ENCODE results near the gene XKRX.

- TF ChIP-seq HDAC6 (IDR thresholded peaks at IDR 0.05; ENCODE audit: low read depth, low read length) (no peak), RXRA (IDR thresholded peaks at IDR 0.05; ENCODE audit: insufficient read depth, low read depth, low read length) (no peak), SUZ12 (IDR thresholded peaks at IDR 0.05; ENCODE audit: low read length) (no peak), POLR2A (IDR thresholded peaks at IDR 0.05; ENCODE audit: control extremely low read depth in 1 of 2, low read depth in 2 of 2, low read length in 2 of 2) (no peak), CTCF (IDR thresholded peaks at IDR 0.05; ENCODE audit: control extremely low read depth in 1 of 3, insufficient read depth in 1 of 3, low read depth in 1 of 3, low read length in 3 of 3) (no peak), ATF2 (IDR thresholded peaks at IDR 0.05; ENCODE audit: low read length) (no peak), EZH2 (IDR thresholded peaks at IDR 0.05; ENCODE audit: low read depth, low read length, severe bottlenecking) (no peak)
These were observed 3.2 kb upstream of the XKRX start for GRCh38 chrX:100931925-100932285.
